Vagina (tissue), 2 donors: Measurements from ENCODE around the gene OR4E2. TPM values are rescaled to one million over a fixed set of nuclear protein-coding genes. Genes with fewer than 3 reads are reported as not detected.

ENCODE experiments used
- DNase-seq, 2 donors: peaks; one replicate each; pipeline ENCODE4 v3.0.0-alpha.2; 2017; ENCODE audit errors: extremely low spot score in 2 of 2
- H3K27ac ChIP-seq: fragments of 200-600 bp; sonication (generic); one replicate; pipeline ENCODE4 v1.5.1; 2019
- H3K27me3 ChIP-seq: fragments of 200-600 bp; sonication (generic); one replicate; pipeline ENCODE4 v1.5.1; 2019
- H3K36me3 ChIP-seq, 2 donors: fragments of 200-600 bp; sonication (generic); one replicate each; pipeline ENCODE4 v1.5.1; 2017 to 2019
- H3K4me1 ChIP-seq: fragments of 200-600 bp; sonication (generic); one replicate; pipeline ENCODE4 v1.5.1; 2019
- H3K4me3 ChIP-seq, 2 donors: fragments of 200-600 bp; sonication (generic); 1 replicate in 1 of 2; 2 replicates in 1 of 2; pipeline ENCODE4 v1.5.1; 2016 to 2019
- H3K9me3 ChIP-seq: fragments of 200-600 bp; sonication (generic); one replicate; pipeline ENCODE4 v1.5.1; 2019
- POLR2A ChIP-seq, 2 donors: fragments of 450-650 bp; IDR thresholded peaks; one replicate each; pipeline ENCODE4 v1.6.1; 2017; ENCODE audit warnings: antibody characterized with exemption in 2 of 2, mild to moderate bottlenecking in 2 of 2, moderate library complexity in 2 of 2
- POLR2AphosphoS5 ChIP-seq, 2 donors: sonication (generic); formaldehyde crosslinking; IDR thresholded peaks; one replicate each; pipeline ENCODE4 v1.9.0; 2017; ENCODE audit warnings: antibody characterized with exemption in 2 of 2, mild to moderate bottlenecking in 2 of 2, low read depth in 1 of 2; ENCODE audit not compliant: insufficient read depth in 1 of 2
- intact Hi-C: fragments of 100-400 bp; cut with DNase I; formaldehyde crosslinking; loops from one replicate; pipeline ENCODE4 v1.15.1; 2023
- total RNA-seq: library from RNA; depleted of rRNA; stranded (reverse); fragments of >200 nt; gene quantifications from one replicate; pipeline ENCODE4 v1.2.3, GENCODE V29; 2016
- TF ChIP-seq, protein P1 (sequence below), 3 experiments: fragments of 450-650 bp in 2 of 3; fragments of 200-600 bp in 1 of 3; sonication (generic) in 1 of 3; IDR thresholded peaks; one replicate each; pipeline ENCODE4 v1.5.1; 2017 to 2019; ENCODE audit warnings: antibody characterized with exemption in 3 of 3, mild to moderate bottlenecking in 2 of 3, moderate library complexity in 2 of 3

The OR4E2 gene
- total RNA-seq, 1 donor from 2014 or later: not detected

DNA sequence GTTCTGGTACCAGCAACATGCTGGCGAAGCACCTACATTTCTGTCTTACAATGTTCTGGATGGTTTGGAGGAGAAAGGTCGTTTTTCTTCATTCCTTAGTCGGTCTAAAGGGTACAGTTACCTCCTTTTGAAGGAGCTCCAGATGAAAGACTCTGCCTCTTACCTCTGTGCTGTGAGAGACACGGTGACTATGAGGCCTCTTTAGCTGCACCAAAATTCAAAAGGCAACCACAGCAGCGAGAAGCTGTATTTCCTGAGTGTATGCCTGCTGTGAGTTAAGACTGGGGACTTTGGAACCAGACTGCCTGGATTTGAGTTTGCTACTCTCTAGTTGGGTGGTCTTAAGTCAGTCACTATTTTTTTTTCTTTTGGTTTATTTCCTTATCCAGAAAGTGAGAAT lies 10.2 kb upstream of the OR4E2 start:
- no peaks in the 10 kb centered on the region for H3K27me3 ChIP-seq
- intact Hi-C loops: no loop called here
- no peaks in the 10 kb centered on the region for H3K9me3 ChIP-seq
- H3K4me1 ChIP-seq: no peaks in the 10 kb centered on the region
- TF ChIP-seq POLR2A (IDR thresholded peaks at IDR 0.05) (no peak), POLR2AphosphoS5 (IDR thresholded peaks at IDR 0.05; ENCODE audit: insufficient read depth in 1 of 2, low read depth in 1 of 2) (no peak)
- TF ChIP-seq, protein P1, sequence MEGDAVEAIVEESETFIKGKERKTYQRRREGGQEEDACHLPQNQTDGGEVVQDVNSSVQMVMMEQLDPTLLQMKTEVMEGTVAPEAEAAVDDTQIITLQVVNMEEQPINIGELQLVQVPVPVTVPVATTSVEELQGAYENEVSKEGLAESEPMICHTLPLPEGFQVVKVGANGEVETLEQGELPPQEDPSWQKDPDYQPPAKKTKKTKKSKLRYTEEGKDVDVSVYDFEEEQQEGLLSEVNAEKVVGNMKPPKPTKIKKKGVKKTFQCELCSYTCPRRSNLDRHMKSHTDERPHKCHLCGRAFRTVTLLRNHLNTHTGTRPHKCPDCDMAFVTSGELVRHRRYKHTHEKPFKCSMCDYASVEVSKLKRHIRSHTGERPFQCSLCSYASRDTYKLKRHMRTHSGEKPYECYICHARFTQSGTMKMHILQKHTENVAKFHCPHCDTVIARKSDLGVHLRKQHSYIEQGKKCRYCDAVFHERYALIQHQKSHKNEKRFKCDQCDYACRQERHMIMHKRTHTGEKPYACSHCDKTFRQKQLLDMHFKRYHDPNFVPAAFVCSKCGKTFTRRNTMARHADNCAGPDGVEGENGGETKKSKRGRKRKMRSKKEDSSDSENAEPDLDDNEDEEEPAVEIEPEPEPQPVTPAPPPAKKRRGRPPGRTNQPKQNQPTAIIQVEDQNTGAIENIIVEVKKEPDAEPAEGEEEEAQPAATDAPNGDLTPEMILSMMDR (IDR thresholded peaks at IDR 0.05): no peak
- H3K27ac ChIP-seq: no peak overlapping the region
- no peaks in the 10 kb centered on the region for H3K36me3 ChIP-seq
- H3K4me3 ChIP-seq: no peak overlapping the region
- DNase-seq: no peak

DNA sequence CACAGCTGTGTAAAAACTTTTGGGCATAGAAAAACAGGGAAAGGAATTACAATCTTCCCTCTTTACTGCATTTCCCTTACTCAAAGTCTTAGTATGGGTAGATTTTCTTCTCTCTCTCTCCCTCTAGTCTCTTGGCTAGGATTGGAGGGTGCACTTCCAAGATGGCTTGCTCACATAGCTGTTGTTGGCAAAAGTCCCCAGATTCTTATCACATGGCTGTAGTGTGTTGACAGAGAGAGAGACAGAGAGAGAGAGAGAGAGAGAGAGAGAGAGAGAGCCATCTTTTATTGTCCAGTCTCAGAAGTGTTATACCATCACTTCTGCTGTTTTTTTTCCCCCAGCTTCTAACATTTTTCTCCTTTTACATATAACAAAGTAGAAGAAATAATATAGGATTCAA lies 6.3 kb upstream of the OR4E2 start:
- no peaks in the 10 kb centered on the region for H3K4me1 ChIP-seq
- DNase-seq: no peak
- no peaks in the 10 kb centered on the region for H3K36me3 ChIP-seq
- H3K4me3 ChIP-seq: no peak overlapping the region
- H3K9me3 ChIP-seq: no peaks in the 10 kb centered on the region
- H3K27me3 ChIP-seq: no peaks in the 10 kb centered on the region
- TF ChIP-seq, protein P1 (IDR thresholded peaks at IDR 0.05): no peak
- TF ChIP-seq POLR2AphosphoS5 (IDR thresholded peaks at IDR 0.05; ENCODE audit: insufficient read depth in 1 of 2, low read depth in 1 of 2) (no peak), POLR2A (IDR thresholded peaks at IDR 0.05) (no peak)
- H3K27ac ChIP-seq: no peak overlapping the region
- intact Hi-C loops: no loop called here

DNA sequence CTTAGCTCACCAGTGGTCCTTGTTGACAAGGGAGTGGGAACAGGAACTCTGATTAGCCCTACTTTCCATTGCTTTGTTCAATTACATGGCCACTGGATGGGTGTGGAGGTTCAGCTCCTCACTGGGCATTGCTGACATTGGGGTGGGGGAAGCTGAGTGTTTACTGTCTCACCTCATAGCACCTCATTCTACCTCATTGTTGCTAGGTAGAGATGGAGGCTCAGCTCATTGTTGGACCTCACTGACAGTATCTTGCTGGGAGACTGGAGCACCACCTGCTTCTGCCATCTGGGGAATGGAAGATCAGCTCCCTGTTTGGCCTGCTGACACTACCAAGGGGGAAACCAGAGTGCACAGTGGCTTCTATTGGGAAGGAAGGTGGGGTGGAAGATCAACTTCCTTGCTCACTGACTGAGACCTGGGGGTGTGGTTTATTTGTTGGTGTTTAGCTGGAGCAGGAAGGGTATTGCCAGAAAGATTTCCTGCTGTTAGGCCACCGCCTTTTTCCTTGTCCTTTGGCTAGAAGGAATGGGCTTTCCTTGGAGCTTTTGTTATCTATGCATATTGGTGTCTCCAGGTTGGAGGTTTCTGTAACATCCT lies 1.3 kb upstream of the OR4E2 start:
- Histone ChIP-seq H3K4me1 (no peaks in the 10 kb centered on the region), H3K36me3 (no peaks in the 10 kb centered on the region), H3K27me3 (no peaks in the 10 kb centered on the region), H3K4me3 (no peak overlapping the region), H3K9me3 (no peaks in the 10 kb centered on the region), H3K27ac (no peak overlapping the region)
- intact Hi-C loops: no loop called here
- DNase-seq: no peak
- TF ChIP-seq, protein P1 (IDR thresholded peaks at IDR 0.05): no peak
- no peak for TF ChIP-seq POLR2A (IDR thresholded peaks at IDR 0.05)

DNA sequence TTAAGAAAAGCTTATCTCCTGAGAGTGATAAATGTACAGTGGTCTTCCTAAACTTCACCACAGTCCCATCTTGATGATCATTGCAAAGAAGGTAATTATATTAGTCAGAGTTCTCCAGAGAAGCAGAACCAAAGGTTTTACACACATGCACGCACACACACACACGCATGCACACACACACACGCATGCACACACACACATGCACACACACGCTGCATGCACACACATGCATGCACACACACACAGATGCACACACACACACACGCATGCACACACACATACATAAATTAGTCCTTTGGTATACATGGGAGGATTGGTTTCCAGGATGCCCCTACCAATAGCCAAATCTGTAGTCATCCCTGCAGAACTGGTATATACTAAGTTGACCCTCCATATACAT lies 580 bp downstream of the OR4E2 start:
- no peaks in the 10 kb centered on the region for H3K36me3 ChIP-seq
- no peak overlapping the region for H3K27ac ChIP-seq
- H3K9me3 ChIP-seq: no peaks in the 10 kb centered on the region
- no peak for TF ChIP-seq POLR2A (IDR thresholded peaks at IDR 0.05)
- TF ChIP-seq, protein P1 (IDR thresholded peaks at IDR 0.05): no peak
- no peak for TF ChIP-seq POLR2AphosphoS5 (IDR thresholded peaks at IDR 0.05; ENCODE audit: insufficient read depth in 1 of 2, low read depth in 1 of 2)
- no peaks in the 10 kb centered on the region for H3K27me3 ChIP-seq
- intact Hi-C loops: no loop called here
- DNase-seq: no peak
- no peak overlapping the region for H3K4me3 ChIP-seq
- H3K4me1 ChIP-seq: no peaks in the 10 kb centered on the region

DNA sequence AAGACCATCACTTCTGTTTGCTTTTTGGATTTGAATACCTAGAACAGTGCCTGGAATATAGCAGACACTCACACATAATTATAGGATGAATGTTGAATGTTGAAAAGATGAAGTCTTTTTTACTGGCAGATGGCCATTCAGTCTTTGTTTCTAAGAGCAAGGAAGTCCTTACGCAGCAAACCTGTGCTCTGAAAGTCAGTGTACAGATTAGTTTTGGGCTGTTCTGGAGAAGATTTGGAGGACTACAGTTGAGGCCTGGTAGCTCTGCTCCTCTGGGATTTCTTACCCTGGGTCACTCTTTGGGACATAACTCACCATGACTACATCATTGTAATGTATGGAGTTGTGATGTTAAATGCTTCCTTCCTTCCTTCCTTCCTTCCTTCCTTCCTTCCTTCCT lies 3.3 kb downstream of the OR4E2 start:
- DNase-seq: no peak
- H3K4me3 ChIP-seq: no peak overlapping the region

More for the DNA sequence above, 3.3 kb downstream of the OR4E2 start:
- Histone ChIP-seq H3K27me3 (no peaks in the 10 kb centered on the region), H3K27ac (no peak overlapping the region), H3K36me3 (no peaks in the 10 kb centered on the region), H3K4me1 (no peaks in the 10 kb centered on the region), H3K9me3 (no peaks in the 10 kb centered on the region)
- TF ChIP-seq, protein P1 (IDR thresholded peaks at IDR 0.05): no peak
- TF ChIP-seq POLR2AphosphoS5 (IDR thresholded peaks at IDR 0.05; ENCODE audit: insufficient read depth in 1 of 2, low read depth in 1 of 2) (no peak), POLR2A (IDR thresholded peaks at IDR 0.05) (no peak)
- intact Hi-C loops: no loop called here
